Middle frontal gyrus (tissue), 1 donor: ENCODE results near the gene CLASP1.
A peak's percentile ranks its signal among the peaks of the same experiment; 100 is the strongest.
"Not testable (repeated sequence)": the region's sequence is repeated elsewhere in the genome, so short reads cannot be mapped to it uniquely, and the experiment has no call there.

Experiments
- DNase-seq: peaks from one replicate; pipeline ENCODE4 v3.0.0-alpha.2; 2015; ENCODE audit warnings: low spot score; ENCODE audit errors: extremely low spot score

Gene CLASP1

DNA sequence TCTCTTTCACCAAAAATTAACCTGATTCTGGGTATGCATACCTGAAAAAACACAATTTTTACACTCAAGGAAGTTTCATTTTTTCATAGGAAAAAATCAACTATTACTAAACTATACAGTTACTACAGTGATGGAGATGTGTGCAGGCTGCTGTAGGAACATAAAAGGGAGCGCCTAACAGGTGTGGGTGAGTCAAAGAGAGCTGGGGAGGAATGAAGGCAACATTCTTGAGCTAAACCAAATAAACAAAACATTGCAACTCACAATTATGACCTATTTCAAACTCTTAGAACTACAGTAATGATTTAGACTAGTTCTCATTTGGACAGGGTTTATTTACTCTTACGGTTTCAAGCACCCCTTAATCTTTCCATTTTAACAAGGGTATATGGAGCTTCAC, 13.4 kb upstream of the CLASP1 start:
- no peak for DNase-seq

GRCh38 chr2:121659933-121660332, 10.7 kb upstream of the CLASP1 start:
- DNase-seq, result no peak

DNA sequence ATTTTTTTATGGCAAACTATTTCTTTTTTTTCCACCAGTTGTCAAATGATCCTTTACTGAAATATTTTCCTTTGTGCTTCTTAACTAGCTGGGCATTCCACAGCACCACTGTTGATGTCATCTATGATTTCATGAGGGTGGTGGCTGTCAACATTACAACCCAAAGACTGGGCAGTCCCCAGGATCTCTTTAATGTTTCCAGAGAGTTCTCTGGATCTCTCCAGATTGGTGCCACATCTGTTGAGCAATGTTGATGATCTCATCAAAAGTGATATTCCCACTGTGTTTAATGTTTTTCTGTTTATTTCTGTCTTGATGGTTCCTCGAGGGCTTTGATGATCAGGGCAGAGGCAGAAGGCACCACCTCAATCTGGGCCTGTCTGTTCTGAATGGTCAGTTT, 9.1 kb upstream of the CLASP1 start:
- not testable (repeated sequence) for DNase-seq

GRCh38 chr2:121653035-121653434, 3.8 kb upstream of the CLASP1 start:
- DNase-seq, result no peak

DNA sequence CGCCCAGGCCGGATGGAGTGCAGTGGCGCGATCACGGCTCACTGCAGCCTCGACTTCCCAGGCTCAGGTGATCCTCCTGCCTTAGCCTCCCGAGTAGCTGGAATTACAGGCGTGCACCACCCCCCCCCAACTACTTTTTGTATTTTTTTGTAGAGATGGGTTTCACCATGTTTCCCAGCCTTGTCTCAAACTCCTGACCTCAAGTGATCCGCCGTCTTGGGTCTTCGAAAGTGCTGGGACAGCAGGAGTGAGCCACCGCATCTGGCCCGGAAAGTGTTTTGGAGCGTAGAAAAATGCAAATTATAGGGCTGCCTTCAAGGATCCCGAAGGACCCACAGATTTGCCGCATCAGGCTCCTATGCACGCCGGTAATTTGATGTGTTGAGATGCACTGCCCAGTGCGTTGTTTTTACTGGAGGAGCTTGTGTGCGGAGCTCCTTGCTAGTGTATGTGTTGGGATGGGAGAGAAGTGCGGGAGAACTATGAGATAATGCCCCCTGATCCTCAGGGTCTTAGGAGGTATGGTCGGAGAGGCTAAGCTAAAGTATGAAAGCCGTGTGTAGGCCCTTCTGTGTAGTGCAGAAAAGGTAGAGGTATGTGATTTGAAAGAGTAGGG, 1.2 kb upstream of the CLASP1 start:
- no peak for DNase-seq

DNA sequence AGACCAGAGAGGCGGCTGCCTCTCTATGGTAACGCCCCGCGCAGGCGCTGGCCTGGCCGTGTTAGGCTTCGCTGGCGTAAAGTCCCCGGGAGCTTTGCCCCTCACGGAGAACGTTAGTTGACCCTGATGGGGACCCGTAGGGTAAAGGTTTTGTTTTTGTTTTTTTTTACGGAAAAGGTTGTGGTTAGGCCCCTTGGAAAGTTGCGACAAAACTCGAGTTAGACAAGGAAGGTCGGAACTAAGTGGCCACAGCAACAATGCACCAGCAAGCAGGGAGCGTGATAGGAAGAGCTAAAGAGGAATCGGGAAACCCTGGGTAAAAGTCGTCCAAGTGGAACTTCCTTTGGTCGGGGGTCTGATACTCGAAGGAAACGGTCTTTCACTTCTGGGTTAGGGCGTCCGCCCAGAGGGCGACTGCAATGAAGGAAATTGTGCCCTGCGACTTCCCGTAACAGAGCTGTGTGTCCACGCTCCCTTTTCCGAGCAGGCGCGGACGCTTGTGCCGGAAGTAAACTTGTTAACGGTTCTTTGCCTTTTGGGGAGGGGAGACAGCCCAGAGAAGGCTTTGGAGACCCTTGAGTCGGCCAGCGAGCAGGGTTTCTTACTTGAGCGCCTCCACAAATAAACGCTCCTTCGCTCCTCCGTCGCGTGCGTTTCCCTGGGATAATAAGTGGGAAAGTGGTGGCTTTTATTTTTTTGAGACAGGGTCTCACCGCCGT, 493 bp upstream of the CLASP1 start:
- peak; percentile 98 for DNase-seq

GRCh38 chr2:121648206-121649148, 785 bp downstream of the CLASP1 start:
- DNase-seq, result no peak

GRCh38 chr2:121647396-121647795, 1.9 kb downstream of the CLASP1 start:
- DNase-seq, result no peak

- no peak for DNase-seq
These were observed 4.5 kb downstream of the CLASP1 start for GRCh38 chr2:121644715-121645114.

DNA sequence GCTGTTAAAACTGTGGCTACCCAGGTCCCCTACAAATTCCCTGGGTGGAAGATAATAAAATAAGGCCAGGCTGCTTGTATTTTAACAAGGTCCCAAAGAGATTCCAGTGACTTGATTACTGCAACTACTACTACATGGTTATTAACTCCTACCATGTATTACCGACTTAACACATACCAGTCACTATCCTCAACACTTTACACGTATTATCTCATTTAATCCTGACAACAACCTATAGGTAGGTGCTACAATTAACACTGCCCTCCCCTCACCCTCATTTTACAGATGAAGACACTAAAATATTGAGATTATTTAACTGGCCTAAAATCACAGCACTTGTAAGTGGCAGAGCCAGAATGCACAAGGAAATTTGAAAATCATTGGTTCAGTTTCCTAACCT, 5.4 kb downstream of the CLASP1 start:
- no peak for DNase-seq

- no peak for DNase-seq
These were observed 8.6 kb downstream of the CLASP1 start for GRCh38 chr2:121640380-121641316.

DNA sequence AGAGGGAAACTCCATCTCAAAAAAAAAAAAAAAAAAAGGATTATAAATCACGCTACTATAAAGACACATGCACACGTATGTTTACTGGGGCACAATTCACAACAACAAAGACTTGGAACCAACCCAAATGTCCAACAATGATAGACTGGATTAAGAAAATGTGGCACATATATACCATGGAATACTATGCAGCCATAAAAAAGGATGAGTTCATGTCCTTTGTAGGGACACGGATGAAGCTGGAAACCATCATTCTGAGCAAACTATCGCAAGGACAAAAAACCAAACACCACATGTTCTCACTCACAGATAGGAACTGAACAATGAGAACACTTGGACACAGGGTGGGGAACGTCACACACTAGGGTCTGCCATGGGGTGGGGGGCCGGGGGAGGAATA, 9.4 kb downstream of the CLASP1 start:
- DNase-seq, result not testable (repeated sequence)

DNA sequence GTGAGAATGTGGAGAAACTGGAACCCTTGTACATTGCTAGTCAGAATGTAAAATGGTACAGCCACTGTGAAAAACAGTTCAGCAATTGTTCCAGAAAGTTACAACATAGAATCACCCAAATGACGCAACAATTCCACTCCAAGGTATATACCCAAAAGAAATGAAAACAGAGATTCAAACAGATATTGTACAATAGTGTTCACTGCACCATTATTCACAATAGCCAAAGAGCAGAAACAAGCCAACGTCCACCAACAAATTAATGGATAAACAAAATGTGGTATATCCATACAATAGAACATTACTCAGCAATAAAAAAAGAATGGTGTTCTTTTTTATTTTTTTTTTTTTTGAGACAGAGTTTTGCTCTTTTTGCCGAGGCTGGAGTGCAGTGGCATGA, 10.9 kb downstream of the CLASP1 start:
- DNase-seq, result no peak

DNA sequence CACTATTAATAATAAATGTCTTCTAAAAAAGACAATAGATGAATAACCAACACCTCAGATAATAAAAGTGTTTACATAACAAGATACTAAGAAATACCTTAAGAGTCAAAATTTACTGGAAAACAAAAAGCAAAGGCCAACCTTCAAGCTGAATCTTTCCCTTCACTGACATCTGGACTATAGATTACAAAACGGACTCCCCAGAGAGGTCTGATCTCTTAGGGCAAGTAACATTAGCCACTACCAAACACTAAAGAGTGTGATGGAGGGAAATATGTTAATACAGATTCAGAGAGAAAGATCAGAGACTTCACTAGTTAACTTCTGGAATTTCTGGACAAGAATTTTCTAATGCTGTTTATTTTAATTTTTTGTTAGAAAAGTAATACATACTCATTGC, 13.9 kb downstream of the CLASP1 start:
- DNase-seq, result no peak

DNA sequence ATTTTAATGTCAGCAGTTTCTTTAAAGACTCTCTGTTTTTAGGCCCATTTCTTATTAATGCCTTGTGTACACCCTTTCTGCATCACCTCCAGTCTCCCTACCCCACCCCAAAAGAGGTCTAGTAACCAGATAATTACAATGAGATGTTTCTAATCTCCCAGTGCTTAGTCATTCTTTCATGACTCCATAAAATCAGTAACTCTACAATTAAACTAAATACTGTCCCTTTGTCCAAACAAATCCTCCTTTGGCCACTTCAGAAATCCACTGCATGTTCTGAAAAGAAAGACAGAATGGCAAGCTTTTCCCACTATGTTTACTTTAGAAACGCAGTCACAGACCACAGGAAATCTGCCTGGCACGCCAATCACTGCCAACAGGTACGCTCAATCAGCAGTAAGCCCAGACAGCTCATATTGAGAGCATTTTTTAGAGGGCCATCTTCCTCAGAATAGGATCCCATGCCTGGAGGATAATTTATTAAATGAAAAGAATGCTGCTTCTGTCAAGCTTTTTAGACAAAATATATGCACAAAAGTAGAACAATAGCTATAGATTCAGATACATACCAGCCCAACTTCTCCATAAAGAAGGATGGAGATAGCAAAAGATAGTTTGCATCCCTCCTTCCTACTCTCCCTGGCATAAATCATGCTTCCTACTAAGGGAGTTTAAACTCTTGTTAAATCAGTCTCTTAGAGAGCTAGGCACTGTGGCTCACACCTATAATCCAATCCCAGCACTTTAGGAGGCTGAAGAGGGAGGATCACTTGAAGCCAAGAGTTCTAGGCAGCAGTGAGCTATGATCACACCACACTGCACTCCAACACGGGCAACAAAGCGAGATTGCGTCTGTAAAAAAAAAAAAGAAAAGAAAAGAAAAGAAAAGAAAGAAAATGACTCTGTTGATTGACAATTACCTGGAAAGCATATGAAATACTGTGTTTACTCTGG, 14.6 kb downstream of the CLASP1 start:
- no peak for DNase-seq

DNA sequence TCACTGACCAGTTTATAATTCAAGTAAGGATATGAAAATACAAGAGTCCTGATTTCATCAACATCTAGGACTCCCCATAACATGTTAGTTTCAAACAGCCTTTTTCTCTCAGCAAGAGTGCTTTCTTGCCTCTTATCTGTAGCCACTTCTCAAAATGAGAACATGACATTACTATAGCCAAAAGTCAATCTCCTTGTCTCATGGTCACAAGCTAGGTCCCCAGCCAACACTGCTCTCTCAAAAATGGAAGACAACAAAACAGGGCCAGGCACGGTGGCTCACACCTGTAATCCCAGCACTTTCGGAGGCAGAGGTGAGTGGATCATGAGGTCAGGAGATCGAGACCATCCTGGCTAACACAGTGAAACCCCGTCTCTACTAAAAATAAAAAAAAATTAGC, 15.8 kb downstream of the CLASP1 start:
- no peak for DNase-seq

GRCh38 chr2:121627525-121628050, 21.7 kb downstream of the CLASP1 start:
- no peak for DNase-seq

DNA sequence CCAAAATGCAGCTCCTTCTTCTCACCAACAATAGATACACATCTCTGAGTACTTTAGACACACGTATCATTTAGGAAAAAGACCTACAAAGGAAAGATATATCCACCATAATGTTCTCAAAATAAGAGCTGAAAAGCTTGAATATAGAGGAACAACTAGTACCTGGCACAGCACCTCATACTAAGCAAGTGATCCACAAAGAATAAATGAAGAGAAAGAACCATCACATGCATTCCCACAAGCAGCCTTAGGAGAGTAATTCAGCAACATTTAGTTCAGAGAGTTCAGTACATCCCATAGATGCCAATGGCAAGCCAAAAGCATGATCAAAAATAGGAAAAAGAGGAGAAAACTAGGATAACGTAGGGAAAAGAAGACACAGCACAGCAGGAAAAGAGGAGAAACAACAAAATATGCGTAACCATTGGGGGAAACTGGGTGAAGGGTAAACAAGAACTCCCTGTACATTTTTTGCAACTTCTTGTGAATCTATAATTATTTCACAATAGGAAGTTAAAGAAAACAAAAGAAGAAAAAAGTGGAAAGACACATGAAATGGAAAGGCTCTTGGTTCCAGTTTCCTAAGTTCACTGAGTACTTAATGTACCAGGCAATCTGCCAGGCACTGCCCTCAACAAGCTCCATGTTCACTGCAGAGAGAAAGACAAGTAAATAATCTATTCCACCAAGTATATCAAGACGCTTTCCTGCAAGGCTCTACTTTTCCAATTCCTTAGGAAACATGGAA, 22.3 kb downstream of the CLASP1 start:
- no peak for DNase-seq

DNA sequence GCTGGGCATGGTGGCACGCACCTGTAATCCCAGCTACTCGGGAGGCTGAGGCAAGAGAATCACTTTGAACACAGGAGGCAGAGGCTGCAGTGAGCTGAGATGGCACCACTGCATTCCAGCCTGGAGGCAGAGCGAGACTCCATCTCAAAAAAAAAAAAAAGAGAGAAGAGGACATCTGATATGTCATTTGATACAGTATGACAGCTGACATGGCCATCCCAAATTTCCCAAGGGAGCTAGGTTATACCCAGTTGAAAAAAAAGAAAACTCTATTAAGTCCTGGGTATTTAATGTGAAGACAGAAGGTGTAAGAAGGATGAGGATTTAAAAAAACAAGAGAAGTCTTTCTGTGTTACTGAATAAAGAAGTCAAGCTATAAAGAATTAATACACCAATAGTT, 23.3 kb downstream of the CLASP1 start:
- no peak for DNase-seq
